ENCODE measurements around the gene GNG11. TPM values are rescaled to one million over a fixed set of nuclear protein-coding genes. Genes with fewer than 3 reads are reported as not detected.

GNG11 gene
- total RNA-seq, 1 experiment from 2014 or later = not detected

GRCh38 chr7:93949423-93949822, 27.9 kb downstream of the GNG11 start:
- TF ChIP-seq ATF3 (IDR thresholded peaks at IDR 0.05) (no peak), TCF7L2 (IDR thresholded peaks at IDR 0.05; ENCODE audit: borderline replicate concordance, extremely low read depth, insufficient read depth, insufficient read length) (no peak), ZFX (IDR thresholded peaks at IDR 0.05) (no peak), POLR2AphosphoS5 (IDR thresholded peaks at IDR 0.05; ENCODE audit: low read depth, low read length) (no peak), EGR1 (IDR thresholded peaks at IDR 0.05; ENCODE audit: low read depth) (no peak), RAD21 (IDR thresholded peaks at IDR 0.05; ENCODE audit: low read depth) (no peak), CTCF (IDR thresholded peaks at IDR 0.05 in 2 of 3, conservative IDR thresholded peaks at IDR 0.05 in 1 of 3; ENCODE audit: borderline replicate concordance in 1 of 3, insufficient read depth in 1 of 3, low read depth in 2 of 3, low read length in 2 of 3) (no peak), SRF (IDR thresholded peaks at IDR 0.05; ENCODE audit: low read depth) (no peak), MAX (IDR thresholded peaks at IDR 0.05) (no peak)
- Histone ChIP-seq H3K27me3 (ENCODE audit: insufficient read depth, low read length) (no peaks in the 10 kb centered on the region), H3K4me3 (replicated peaks in 1 of 2; ENCODE audit: low read depth in 1 of 2, low read length in 2 of 2) (no peak overlapping the region), H3K9ac (ENCODE audit: low read length) (no peak overlapping the region), H3K36me3 (ENCODE audit: control insufficient read depth in 1 of 2, insufficient read depth in 2 of 2, low read length in 2 of 2) (no peaks in the 10 kb centered on the region), H4K20me1 (ENCODE audit: insufficient read depth) (no peaks in the 10 kb centered on the region), H2AFZ (ENCODE audit: low read depth, low read length, poor library complexity, severe bottlenecking) (no peak overlapping the region), H3K4me2 (ENCODE audit: low read length) (no peak overlapping the region), H3K9me2 (ENCODE audit: insufficient read depth) (no peaks in the 10 kb centered on the region), H3K27ac (ENCODE audit: low read depth, low read length) (no peak overlapping the region), H3K9me3 (ENCODE audit: control insufficient read depth in 1 of 2, insufficient read depth in 1 of 2, low read depth in 1 of 2, low read length in 2 of 2) (no peaks in the 10 kb centered on the region), H3K4me1 (ENCODE audit: control insufficient read depth in 1 of 2, insufficient read depth in 2 of 2, low read length in 2 of 2) (no peaks in the 10 kb centered on the region), H3K79me2 (ENCODE audit: insufficient read depth, low read length) (no peaks in the 10 kb centered on the region)
- ChIA-PET RAD21 (ENCODE audit: low non-redundant PET in 1 of 2, low total read pairs in 2 of 2, uncharacterized antibody in 2 of 2, unreplicated experiment in 2 of 2) (no interaction called here), CTCF (no interaction called here), POLR2A (no interaction called here)
- no peak for ATAC-seq
- intact Hi-C loops (cut with micrococcal nuclease) = no loop called here
- BruUV-seq (replicated peaks) = no TSS peak
- no peak for DNase-seq (ENCODE audit: low read depth, low spot score)

All from HCT116 (cell line).